T47D (cell line): Measurements from ENCODE around the gene TUBB3.

Experiments
- DNase-seq, 2 experiments: peaks; one replicate each; pipeline versions ENCODE4 v3.0.0 to v3.0.0-alpha.2; 2011 to 2012; ENCODE audit warnings: low read depth in 1 of 2, low spot score in 1 of 2
- JUND ChIP-seq: IDR thresholded peaks from 2 replicates; pipeline ENCODE4 v1.6.1; 2012; ENCODE audit warnings: low read depth
- in situ Hi-C: cut with HindIII; loops from 2 replicates; pipeline ENCODE4 v1.10.0; 2016; ENCODE audit warnings: low sequenced_read_pairs, low pct_unique_long_range_greater_than_20kb

The TUBB3 gene

GRCh38 chr16:89946515-89946914, 23.4 kb downstream of the TUBB3 start:
- in situ Hi-C loops = no loop called here

GRCh38 chr16:89949121-89949742, 26.1 kb downstream of the TUBB3 start:
- in situ Hi-C loops = no loop called here
- no peak for TF ChIP-seq JUND
- no peak for DNase-seq

More at GRCh38 chr16:89946515-89946914, 23.4 kb downstream of the TUBB3 start:
- DNase-seq = no peak
- TF ChIP-seq JUND = no peak

DNA sequence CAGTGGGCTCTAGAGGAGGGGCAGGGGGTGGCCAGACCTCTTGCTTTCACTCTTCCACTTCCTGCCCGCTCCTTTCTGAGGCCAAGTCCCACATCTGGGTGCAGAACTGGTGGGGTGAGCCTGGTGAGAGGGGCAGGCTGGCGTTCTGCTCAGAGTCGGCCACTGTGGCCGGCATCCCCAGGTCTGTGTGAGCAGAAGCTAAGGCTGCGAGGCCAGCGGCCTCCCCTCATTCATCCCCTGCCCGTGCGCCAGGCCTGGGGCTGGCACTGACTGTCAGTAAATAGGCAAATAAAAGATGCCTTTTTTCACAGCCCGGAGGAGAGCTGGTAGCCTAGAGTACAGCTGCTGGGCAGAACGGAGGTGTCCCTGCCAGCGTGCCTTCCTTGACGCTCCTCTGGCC, 26.6 kb downstream of the TUBB3 start:
- DNase-seq = no peak
- TF ChIP-seq JUND = no peak
- in situ Hi-C loops = no loop called here

- DNase-seq = no peak
- in situ Hi-C loops = no loop called here
- no peak for TF ChIP-seq JUND
These were observed 28.4 kb downstream of the TUBB3 start for GRCh38 chr16:89951509-89951908.

DNA sequence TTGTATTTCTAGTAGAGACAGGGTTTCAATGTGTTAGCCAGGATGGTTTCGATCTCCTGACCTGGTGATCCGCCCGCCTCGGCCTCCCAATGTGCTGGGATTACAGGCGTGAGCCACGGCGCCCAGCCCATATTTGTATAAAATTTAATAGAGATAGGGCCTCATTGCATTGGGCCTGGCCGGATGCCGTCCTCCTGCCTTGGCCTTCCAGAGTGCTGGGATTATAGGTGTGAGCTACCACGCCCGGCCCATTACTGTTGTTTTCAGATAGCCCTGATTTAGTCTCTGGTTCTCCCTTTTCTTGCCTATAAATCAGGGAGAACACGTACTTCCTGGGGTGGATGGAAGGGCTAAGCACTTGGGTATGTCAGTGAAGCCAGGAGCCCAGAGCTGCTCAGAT, 28.9 kb downstream of the TUBB3 start:
- in situ Hi-C loops = no loop called here
- DNase-seq = no peak
- TF ChIP-seq JUND = no peak

DNA sequence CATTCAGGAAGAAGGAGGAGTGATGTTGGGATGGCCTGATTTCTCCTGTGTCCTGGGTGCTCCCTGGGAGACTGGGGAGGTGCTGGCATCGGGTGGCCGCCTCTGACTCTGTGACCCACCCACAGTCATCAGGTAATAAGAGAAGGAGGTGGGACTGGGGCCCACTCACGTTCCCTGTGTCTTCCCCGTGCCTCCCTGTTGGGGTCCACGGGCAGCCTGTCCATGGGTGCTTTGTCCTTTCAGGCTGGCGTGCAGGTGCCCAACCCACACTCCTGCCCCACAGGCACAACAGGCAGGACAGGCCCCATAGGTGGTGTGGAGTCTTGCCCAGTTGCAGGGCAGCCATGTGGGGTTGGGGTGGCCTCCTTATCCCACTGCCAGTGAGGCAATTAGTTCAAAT, 29.4 kb downstream of the TUBB3 start:
- no peak for TF ChIP-seq JUND
- DNase-seq = no peak
- in situ Hi-C loops = no loop called here

DNA sequence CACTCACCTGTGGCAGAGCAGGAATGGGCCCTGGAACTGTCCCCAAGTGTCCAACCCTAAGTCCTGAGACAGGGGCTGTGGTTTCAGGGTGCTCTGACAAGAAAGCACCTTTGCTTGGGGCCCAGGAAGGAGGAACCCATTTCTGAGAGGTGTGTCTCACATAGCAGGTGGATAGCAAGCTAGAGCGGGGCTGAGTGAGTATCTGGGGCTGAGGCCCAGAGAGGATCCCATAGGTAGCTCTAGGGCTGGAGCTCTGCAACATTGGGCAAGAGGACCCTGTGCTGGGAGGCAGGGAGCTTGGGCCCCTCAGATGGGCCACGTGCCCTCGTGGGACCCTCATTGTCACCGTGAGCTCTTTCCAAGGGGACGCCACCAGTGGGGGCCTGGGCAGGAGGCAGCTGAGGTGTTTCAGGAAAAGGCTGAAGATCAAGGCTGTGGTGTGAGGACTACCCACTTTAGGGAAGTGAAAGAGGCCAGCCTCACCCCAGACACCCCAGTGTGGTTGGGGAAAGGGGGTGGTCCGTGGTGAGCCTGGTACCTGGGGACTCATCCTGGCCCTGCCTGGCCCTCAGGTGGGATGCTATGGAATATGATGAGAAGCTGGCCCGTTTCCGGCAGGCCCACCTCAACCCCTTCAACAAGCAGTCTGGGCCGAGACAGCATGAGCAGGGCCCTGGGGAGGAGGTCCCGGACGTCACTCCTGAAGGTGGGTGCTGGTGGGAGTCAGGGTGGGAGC, 30.7 kb downstream of the TUBB3 start:
- in situ Hi-C loops = no loop called here
- TF ChIP-seq JUND = no peak
- DNase-seq = no peak

DNA sequence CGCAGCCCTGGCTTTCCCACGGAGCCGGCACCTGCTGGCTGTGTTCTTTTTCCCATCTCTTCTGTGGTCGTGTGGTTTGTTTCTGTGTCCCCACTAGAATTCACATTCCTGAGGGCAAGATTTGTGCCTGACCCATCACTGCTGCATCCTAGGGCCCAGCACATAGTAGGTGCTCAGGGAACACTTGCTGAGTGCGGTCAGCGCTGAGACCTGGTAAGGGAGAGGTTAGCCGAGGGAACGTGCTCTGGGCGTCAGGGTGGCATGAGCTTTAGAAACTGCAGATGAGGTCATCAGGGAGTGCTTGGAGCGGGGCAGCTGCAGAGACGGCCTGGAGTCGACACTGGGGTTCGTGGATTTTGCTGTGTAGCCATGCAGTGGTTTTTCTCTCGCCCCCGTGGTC, 31.3 kb downstream of the TUBB3 start:
- no peak for TF ChIP-seq JUND
- in situ Hi-C loops = no loop called here
- DNase-seq = no peak

- DNase-seq = no peak
These were observed 32.0 kb downstream of the TUBB3 start for GRCh38 chr16:89955001-89955685.

GRCh38 chr16:89956505-89957215, 33.5 kb downstream of the TUBB3 start:
- no peak for DNase-seq
- in situ Hi-C loops = no loop called here

More at GRCh38 chr16:89955001-89955685, 32.0 kb downstream of the TUBB3 start:
- TF ChIP-seq JUND = no peak
- in situ Hi-C loops = no loop called here

DNA sequence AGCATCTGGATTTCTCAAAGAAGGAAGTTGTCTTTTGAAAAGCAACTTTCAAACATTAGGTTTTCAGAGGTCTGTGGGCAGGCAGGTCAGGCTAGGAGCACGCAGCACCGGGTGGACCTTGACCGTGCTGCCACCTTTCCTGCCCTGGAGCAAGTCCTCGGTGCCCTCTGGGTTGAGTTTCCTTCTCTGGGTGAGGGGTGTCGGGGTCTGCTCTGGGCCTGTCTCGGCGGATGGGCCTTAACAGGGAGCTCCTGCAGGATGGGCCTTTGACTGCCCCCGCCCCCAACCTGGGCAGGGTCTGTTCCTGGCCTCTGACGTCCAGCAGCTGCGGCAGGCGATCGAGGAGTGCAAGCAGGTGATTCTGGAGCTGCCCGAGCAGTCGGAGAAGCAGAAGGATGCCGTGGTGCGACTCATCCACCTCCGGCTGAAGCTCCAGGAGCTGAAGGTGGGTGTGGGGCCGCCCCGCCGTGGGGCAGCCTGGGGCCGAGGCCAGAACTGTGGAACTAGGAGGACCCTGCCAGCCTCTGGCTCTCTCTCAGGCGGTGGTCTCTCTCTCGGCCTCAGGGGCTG, 34.2 kb downstream of the TUBB3 start:
- TF ChIP-seq JUND = no peak
- DNase-seq = no peak
- in situ Hi-C loops = no loop called here

More at GRCh38 chr16:89956505-89957215, 33.5 kb downstream of the TUBB3 start:
- no peak for TF ChIP-seq JUND

DNA sequence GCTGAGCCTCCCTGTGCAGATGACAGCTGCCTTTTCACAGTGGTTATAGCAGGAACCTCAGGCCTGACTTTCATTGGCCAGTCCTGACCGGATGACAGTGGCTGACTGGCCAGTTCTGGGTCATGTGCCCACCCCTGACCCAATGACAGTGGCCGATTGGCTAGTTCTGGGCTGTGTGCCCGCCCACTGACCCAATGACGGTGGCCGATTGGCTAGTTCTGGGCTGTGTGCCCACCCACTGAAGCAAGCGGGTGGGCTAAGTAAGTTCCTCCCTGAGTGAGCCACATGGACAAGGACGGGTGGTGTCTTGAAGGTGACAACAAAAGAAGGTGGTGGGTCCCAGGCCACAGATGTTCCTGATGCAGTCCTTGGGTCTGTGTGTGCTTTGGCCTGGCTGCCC, 34.9 kb downstream of the TUBB3 start:
- DNase-seq = peak; percentile 63 to 72
- TF ChIP-seq JUND = no peak
- in situ Hi-C loops = no loop called here
